Panc1 (cell line): ENCODE data around the gene ARHGEF26.

Experiments
- TCF7L2 ChIP-seq: IDR thresholded peaks from 2 replicates; pipeline ENCODE4 v1.6.1; 2011; ENCODE audit warnings: mild to moderate bottlenecking, low read depth, low read length, inconsistent platforms
- TF ChIP-seq, protein P1 (sequence below): fragments of 450-650 bp; IDR thresholded peaks from 2 replicates; pipeline ENCODE4 v1.5.1; 2017; ENCODE audit warnings: mild to moderate bottlenecking
- TF ChIP-seq, protein P2 (sequence below), 2 experiments: IDR thresholded peaks; 2 replicates each; pipeline ENCODE4 v1.6.1; 2011 to 2012; ENCODE audit warnings: low read depth in 2 of 2, control low read depth in 1 of 2, low read length in 1 of 2, mild to moderate bottlenecking in 1 of 2, moderate library complexity in 1 of 2; ENCODE audit not compliant: insufficient read depth in 1 of 2

- TF ChIP-seq, protein P1, sequence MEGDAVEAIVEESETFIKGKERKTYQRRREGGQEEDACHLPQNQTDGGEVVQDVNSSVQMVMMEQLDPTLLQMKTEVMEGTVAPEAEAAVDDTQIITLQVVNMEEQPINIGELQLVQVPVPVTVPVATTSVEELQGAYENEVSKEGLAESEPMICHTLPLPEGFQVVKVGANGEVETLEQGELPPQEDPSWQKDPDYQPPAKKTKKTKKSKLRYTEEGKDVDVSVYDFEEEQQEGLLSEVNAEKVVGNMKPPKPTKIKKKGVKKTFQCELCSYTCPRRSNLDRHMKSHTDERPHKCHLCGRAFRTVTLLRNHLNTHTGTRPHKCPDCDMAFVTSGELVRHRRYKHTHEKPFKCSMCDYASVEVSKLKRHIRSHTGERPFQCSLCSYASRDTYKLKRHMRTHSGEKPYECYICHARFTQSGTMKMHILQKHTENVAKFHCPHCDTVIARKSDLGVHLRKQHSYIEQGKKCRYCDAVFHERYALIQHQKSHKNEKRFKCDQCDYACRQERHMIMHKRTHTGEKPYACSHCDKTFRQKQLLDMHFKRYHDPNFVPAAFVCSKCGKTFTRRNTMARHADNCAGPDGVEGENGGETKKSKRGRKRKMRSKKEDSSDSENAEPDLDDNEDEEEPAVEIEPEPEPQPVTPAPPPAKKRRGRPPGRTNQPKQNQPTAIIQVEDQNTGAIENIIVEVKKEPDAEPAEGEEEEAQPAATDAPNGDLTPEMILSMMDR = no peak
- TF ChIP-seq, protein P2, sequence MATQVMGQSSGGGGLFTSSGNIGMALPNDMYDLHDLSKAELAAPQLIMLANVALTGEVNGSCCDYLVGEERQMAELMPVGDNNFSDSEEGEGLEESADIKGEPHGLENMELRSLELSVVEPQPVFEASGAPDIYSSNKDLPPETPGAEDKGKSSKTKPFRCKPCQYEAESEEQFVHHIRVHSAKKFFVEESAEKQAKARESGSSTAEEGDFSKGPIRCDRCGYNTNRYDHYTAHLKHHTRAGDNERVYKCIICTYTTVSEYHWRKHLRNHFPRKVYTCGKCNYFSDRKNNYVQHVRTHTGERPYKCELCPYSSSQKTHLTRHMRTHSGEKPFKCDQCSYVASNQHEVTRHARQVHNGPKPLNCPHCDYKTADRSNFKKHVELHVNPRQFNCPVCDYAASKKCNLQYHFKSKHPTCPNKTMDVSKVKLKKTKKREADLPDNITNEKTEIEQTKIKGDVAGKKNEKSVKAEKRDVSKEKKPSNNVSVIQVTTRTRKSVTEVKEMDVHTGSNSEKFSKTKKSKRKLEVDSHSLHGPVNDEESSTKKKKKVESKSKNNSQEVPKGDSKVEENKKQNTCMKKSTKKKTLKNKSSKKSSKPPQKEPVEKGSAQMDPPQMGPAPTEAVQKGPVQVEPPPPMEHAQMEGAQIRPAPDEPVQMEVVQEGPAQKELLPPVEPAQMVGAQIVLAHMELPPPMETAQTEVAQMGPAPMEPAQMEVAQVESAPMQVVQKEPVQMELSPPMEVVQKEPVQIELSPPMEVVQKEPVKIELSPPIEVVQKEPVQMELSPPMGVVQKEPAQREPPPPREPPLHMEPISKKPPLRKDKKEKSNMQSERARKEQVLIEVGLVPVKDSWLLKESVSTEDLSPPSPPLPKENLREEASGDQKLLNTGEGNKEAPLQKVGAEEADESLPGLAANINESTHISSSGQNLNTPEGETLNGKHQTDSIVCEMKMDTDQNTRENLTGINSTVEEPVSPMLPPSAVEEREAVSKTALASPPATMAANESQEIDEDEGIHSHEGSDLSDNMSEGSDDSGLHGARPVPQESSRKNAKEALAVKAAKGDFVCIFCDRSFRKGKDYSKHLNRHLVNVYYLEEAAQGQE (IDR thresholded peaks at IDR 0.05; ENCODE audit: insufficient read depth in 1 of 2, low read depth in 2 of 2, low read length in 1 of 2) = no peak
- TF ChIP-seq TCF7L2 = no peak
These were observed 67.2 kb downstream of the ARHGEF26 start for GRCh38 chr3:154188437-154188836.
